ENCODE results near the gene USPL1.
A peak's percentile ranks its signal among the peaks of the same experiment; 100 is the strongest.

USPL1 gene

GRCh38 chr13:30696278-30697176 is 78.8 kb downstream of the USPL1 start:
- DNase-seq (ENCODE audit: low read depth in 2 of 2), result no peak

GRCh38 chr13:30697177-30697953 is 79.6 kb downstream of the USPL1 start:
- DNase-seq (ENCODE audit: low read depth in 2 of 2), result no peak

GRCh38 chr13:30697996-30698401 is 80.3 kb downstream of the USPL1 start:
- peak; percentile 58 to 61 for DNase-seq (ENCODE audit: low read depth in 2 of 2)

- DNase-seq (ENCODE audit: low read depth in 2 of 2), result no peak
Measured at GRCh38 chr13:30698488-30699005, 80.8 kb downstream of the USPL1 start.

GRCh38 chr13:30700364-30700763 is 82.6 kb downstream of the USPL1 start:
- no peak for DNase-seq (ENCODE audit: low read depth in 2 of 2)

GRCh38 chr13:30702006-30702405 is 84.3 kb downstream of the USPL1 start:
- DNase-seq (ENCODE audit: low read depth in 2 of 2), result no peak

GRCh38 chr13:30704596-30704995 is 86.9 kb downstream of the USPL1 start:
- no peak for DNase-seq (ENCODE audit: low read depth in 2 of 2)

- no peak for DNase-seq (ENCODE audit: low read depth in 2 of 2)
Measured at GRCh38 chr13:30705680-30706079, 88.0 kb downstream of the USPL1 start.

- peak in 1 of 2 experiments; percentile 52 for DNase-seq (ENCODE audit: low read depth in 2 of 2)
Measured at GRCh38 chr13:30708541-30708940, 90.8 kb downstream of the USPL1 start.

Measured in fibroblast of skin of left quadriceps (primary cell).